Measurements from ENCODE around the gene LRRFIP1. TPM values are rescaled to one million over a fixed set of nuclear protein-coding genes. Genes with fewer than 3 reads are reported as not detected.

The LRRFIP1 gene
- total and polyA plus RNA-seq, 10 donors = 40.4 to 164 (median 124) TPM

DNA sequence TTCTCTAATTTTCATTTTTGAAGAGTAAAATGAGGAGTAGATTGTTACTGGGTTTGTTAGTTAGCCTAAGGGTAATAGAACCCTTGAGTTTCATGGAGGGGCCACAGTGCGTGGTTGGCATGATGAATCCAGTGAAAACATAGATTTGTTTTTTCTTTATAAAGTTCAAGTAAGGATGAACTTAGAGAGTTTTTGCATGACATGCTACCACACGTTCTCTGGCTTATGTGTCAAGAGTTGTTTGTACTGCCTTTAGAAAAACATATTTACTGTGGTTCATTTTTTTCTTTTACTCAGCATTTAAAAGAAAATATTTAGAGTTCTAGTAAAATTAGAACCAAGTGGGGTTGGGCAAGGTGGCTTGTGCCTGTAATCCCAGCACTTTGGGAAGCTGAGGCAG, 193.0 kb downstream of the LRRFIP1 start:
- H3K9me3 ChIP-seq = no peaks in the 10 kb centered on the region
- 89 to 95% (median 93%) methylated on average over 2 of the region's 2 CpGs for WGBS, 5 donors

DNA sequence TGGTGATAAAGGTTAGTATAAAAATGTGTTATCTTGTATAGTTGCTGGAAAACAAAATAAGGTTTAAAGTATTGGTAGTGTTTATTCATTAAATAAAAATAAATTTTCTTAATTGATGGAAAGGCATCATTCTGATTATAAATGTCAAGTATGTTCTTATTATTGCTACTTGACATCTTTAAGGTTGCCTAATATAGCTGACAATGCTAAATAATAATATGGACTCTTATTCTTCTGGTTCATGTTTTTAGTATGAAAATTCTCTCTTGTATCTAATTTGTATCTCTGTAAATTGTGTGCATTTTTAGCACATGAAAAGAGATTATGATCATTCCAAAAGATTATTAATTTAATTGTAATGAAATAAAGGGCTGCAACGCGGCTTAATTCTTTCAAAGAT, 196.2 kb downstream of the LRRFIP1 start:
- no peak overlapping the region for H3K4me3 ChIP-seq
- H3K27ac ChIP-seq = no peak overlapping the region
- no peak for TF ChIP-seq POLR2A (IDR thresholded peaks at IDR 0.05)
- TF ChIP-seq, protein P1, sequence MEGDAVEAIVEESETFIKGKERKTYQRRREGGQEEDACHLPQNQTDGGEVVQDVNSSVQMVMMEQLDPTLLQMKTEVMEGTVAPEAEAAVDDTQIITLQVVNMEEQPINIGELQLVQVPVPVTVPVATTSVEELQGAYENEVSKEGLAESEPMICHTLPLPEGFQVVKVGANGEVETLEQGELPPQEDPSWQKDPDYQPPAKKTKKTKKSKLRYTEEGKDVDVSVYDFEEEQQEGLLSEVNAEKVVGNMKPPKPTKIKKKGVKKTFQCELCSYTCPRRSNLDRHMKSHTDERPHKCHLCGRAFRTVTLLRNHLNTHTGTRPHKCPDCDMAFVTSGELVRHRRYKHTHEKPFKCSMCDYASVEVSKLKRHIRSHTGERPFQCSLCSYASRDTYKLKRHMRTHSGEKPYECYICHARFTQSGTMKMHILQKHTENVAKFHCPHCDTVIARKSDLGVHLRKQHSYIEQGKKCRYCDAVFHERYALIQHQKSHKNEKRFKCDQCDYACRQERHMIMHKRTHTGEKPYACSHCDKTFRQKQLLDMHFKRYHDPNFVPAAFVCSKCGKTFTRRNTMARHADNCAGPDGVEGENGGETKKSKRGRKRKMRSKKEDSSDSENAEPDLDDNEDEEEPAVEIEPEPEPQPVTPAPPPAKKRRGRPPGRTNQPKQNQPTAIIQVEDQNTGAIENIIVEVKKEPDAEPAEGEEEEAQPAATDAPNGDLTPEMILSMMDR (IDR thresholded peaks at IDR 0.05 in 8 of 11, conservative IDR thresholded peaks at IDR 0.05 in 3 of 11) = no peak
- no peak for TF ChIP-seq POLR2AphosphoS5 (IDR thresholded peaks at IDR 0.05)
- DNase-seq = no peak
- intact Hi-C loops (cut with DNase I; ENCODE audit: low total_unique reads) = no loop called here
- no peaks in the 10 kb centered on the region for H3K36me3 ChIP-seq
- WGBS, 5 donors = 95 to 100% (median 98%) methylated on average over 2 of the region's 2 CpGs
- H3K27me3 ChIP-seq (replicated peaks in 1 of 7) = no peaks in the 10 kb centered on the region
- H3K9me3 ChIP-seq = no peaks in the 10 kb centered on the region
- no peaks in the 10 kb centered on the region for H3K4me1 ChIP-seq

More for the DNA sequence above, 193.0 kb downstream of the LRRFIP1 start:
- DNase-seq = no peak
- intact Hi-C loops (cut with DNase I; ENCODE audit: low total_unique reads) = no loop called here
- TF ChIP-seq POLR2AphosphoS5 (IDR thresholded peaks at IDR 0.05) (no peak), POLR2A (IDR thresholded peaks at IDR 0.05) (no peak)
- TF ChIP-seq, protein P1 (IDR thresholded peaks at IDR 0.05 in 8 of 11, conservative IDR thresholded peaks at IDR 0.05 in 3 of 11) = no peak
- no peaks in the 10 kb centered on the region for H3K36me3 ChIP-seq
- H3K27ac ChIP-seq = no peak overlapping the region
- H3K4me3 ChIP-seq = no peak overlapping the region
- no peaks in the 10 kb centered on the region for H3K27me3 ChIP-seq (replicated peaks in 1 of 7)
- no peaks in the 10 kb centered on the region for H3K4me1 ChIP-seq

DNA sequence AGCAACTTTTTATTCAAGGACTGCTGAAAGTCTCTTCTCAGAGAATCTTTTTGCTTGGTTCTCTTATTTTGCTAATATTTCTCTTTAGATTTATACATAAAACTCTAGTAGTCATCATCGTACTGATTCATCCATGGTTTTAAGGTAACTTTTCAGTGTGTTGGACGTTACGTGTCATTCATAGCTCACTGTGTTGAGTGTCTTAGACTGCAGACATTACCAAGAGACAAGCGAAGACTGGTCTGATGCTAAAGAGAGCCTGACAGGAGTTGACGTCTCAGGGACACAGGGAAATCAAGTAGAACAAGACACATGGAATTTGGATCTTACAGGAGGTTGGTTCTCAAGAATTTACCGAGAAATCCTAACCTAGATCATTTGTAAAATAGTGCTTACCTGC, 196.7 kb downstream of the LRRFIP1 start:
- H3K4me3 ChIP-seq = no peak overlapping the region
- H3K9me3 ChIP-seq = no peaks in the 10 kb centered on the region
- intact Hi-C loops (cut with DNase I; ENCODE audit: low total_unique reads) = no loop called here
- H3K27ac ChIP-seq = no peak overlapping the region
- no peaks in the 10 kb centered on the region for H3K27me3 ChIP-seq (replicated peaks in 1 of 7)
- 78 to 94% (median 89%) methylated on average over 6 of the region's 6 CpGs for WGBS, 5 donors
- H3K4me1 ChIP-seq = no peaks in the 10 kb centered on the region
- no peak for DNase-seq
- H3K36me3 ChIP-seq = no peaks in the 10 kb centered on the region
- no peak for TF ChIP-seq POLR2A (IDR thresholded peaks at IDR 0.05)
- TF ChIP-seq POLR2AphosphoS5 (IDR thresholded peaks at IDR 0.05) = no peak
- TF ChIP-seq, protein P1 (IDR thresholded peaks at IDR 0.05 in 8 of 11, conservative IDR thresholded peaks at IDR 0.05 in 3 of 11) = no peak

DNA sequence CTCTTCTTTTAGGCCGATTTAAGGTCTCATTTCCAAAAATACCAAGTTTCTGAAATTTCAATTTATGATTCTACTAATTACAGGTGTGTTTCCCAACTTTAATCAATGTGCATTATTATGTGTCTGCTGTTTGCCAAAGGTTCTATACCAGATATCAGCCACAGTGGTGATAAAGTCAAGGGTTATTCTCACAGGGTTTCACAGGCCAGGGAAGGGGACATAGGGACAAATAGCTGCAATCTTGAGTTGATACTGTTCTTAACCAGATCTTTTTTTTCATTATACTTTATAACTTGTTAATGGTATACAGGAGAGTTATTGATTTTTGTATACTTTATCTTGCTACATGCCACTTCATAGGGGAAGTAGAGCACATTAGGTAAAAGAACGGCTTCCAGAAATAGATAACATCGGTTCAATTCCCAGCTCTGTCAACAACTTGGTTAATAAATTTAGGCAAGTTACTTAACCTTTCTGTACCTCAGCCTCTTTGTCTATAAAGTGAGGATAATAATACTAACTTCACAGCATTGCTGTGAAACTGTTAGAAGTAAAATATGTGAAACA, 200.1 kb downstream of the LRRFIP1 start:
- WGBS, 5 donors = 85 to 92% (median 91%) methylated on average over 3 of the region's 3 CpGs
- no peak overlapping the region for H3K4me3 ChIP-seq
- TF ChIP-seq POLR2A (IDR thresholded peaks at IDR 0.05) (no peak), POLR2AphosphoS5 (IDR thresholded peaks at IDR 0.05) (no peak)
- TF ChIP-seq, protein P1 (IDR thresholded peaks at IDR 0.05 in 8 of 11, conservative IDR thresholded peaks at IDR 0.05 in 3 of 11) = no peak
- H3K27me3 ChIP-seq (replicated peaks in 1 of 7) = no peaks in the 10 kb centered on the region
- no peak overlapping the region for H3K27ac ChIP-seq
- no peaks in the 10 kb centered on the region for H3K36me3 ChIP-seq
- DNase-seq = no peak
- H3K4me1 ChIP-seq = no peaks in the 10 kb centered on the region
- no peaks in the 10 kb centered on the region for H3K9me3 ChIP-seq
- intact Hi-C loops (cut with DNase I; ENCODE audit: low total_unique reads) = no loop called here

Other genes starting within 250 kb of the LRRFIP1 start
- 100 to 1,000 TPM in 3 of 7 donors, 10 to 100 TPM in 4; 40.9 to 146 (median 77.7) TPM for gene COL6A3, start 213.4 kb upstream of the LRRFIP1 start, total RNA-seq
- gene COL6A3, start 213.4 kb upstream of the LRRFIP1 start, polyA plus RNA-seq = 1 to 10 TPM; 8.3 to 9.9 (median 9.5) TPM
- gene MLPH, start 140.3 kb upstream of the LRRFIP1 start, total RNA-seq = 1 to 10 TPM in 1 of 7 donors, under 1 TPM in 3, not detected in 3; 0.29 to 1.4 (median 0.52) TPM
- 1 to 10 TPM in 1 of 3 donors, under 1 TPM in 2; 0.09 to 1.4 (median 0.26) TPM for gene MLPH, start 140.3 kb upstream of the LRRFIP1 start, polyA plus RNA-seq
- not detected for gene PRLH, start 61.0 kb upstream of the LRRFIP1 start, total RNA-seq
- not detected for gene PRLH, start 61.0 kb upstream of the LRRFIP1 start, polyA plus RNA-seq
- gene RAB17, start 36.9 kb upstream of the LRRFIP1 start, total RNA-seq = 1 to 10 TPM in 3 of 7 donors, under 1 TPM in 1, not detected in 3; 0.46 to 2.2 (median 1.3) TPM
- gene RAB17, start 36.9 kb upstream of the LRRFIP1 start, polyA plus RNA-seq = under 1 TPM; 0.24 to 0.67 (median 0.57) TPM
- gene RBM44, start 171.2 kb downstream of the LRRFIP1 start, total RNA-seq = 1 to 10 TPM in 6 of 7 donors, under 1 TPM in 1; 0.91 to 3.1 (median 1.5) TPM
- gene RBM44, start 171.2 kb downstream of the LRRFIP1 start, polyA plus RNA-seq = under 1 TPM; 0.29 to 0.57 (median 0.30) TPM
- gene RAMP1, start 232.0 kb downstream of the LRRFIP1 start, total RNA-seq = 10 to 100 TPM in 2 of 7 donors, 1 to 10 TPM in 5; 4.5 to 11.0 (median 8.2) TPM
- 10 to 100 TPM; 19.6 to 44.5 (median 24.5) TPM for gene RAMP1, start 232.0 kb downstream of the LRRFIP1 start, polyA plus RNA-seq

Data from spleen (tissue), 11 donors.